ENCODE data around the gene TDRD15. TPM values are rescaled to one million over a fixed set of nuclear protein-coding genes. Genes with fewer than 3 reads are reported as not detected.

Gene TDRD15
- total and polyA plus RNA-seq, 2 of the 13 experiments (the other 11 are each of a cell fraction or from before 2014, with no cell fraction given): 0.12 to 0.29 TPM

DNA sequence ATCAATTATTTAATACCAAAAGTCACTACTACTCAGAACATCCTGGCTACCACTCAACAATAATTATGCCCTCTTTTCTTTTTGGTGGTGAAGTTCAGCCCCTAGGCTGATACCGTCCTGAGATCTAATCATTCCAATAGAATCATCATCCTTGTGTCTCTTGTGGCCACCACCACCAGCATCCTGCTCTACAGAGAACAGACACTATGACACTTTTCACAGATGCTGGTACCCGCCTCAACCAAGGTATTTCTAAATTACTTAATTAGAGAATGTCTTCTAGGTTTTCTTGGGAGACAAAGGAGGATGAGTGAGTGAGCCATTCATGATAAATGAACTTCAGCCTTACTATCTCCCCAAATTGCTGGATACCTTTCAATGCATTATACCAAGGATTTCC is 60.0 kb downstream of the TDRD15 start (continued):
- TF ChIP-seq SMAD3 (CRISPR knock-in tag; IDR thresholded peaks at IDR 0.05): no peak
- no peak for TF ChIP-seq POLR2AphosphoS5 (IDR thresholded peaks at IDR 0.05; ENCODE audit: low read depth, low read length)

DNA sequence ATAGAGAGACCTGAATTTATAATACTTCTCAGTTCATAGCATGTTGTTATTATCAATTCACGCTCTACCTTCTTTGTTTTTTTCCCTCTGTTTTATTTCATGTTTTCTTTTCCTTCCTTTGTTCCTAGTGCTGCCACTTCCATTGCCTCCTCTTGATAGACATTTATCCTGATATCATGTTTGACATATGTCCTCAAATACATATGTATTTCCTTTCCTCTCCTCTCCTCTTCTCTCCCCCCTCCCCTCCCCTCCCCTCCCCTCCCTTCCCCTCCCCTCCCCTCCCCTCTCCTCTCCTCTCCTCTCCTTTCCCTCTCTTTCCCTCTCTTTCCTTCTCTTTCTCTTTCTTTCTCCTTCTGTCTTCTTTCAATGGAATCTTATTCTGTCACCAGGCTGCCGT is 67.8 kb downstream of the TDRD15 start:
- Histone ChIP-seq H3K4me1 (ENCODE audit: insufficient read depth, low read length) (no peaks in the 10 kb centered on the region), H3K36me3 (replicated peaks in 1 of 2; ENCODE audit: control insufficient read depth in 1 of 2, insufficient read depth in 2 of 2, low read length in 2 of 2) (no peaks in the 10 kb centered on the region), H3K9ac (ENCODE audit: insufficient read depth, low read depth, low read length) (no peak overlapping the region), H3K9me3 (ENCODE audit: low read length) (no peaks in the 10 kb centered on the region), H3K79me2 (ENCODE audit: insufficient read depth, low read length) (no peaks in the 10 kb centered on the region), H3K4me2 (ENCODE audit: low read depth, low read length) (no peak overlapping the region), H3K27me3 (ENCODE audit: control insufficient read depth in 1 of 2, insufficient read depth in 2 of 2, low read length in 2 of 2) (peaks cover 0 to 1% of the 10 kb centered on the region in 2 experiments; a peak in 2 of 5 replicates), H2AFZ (ENCODE audit: low read length) (no peak overlapping the region), H3K27ac (ENCODE audit: extremely low read length, insufficient read depth, low read length) (no peak overlapping the region), H4K20me1 (ENCODE audit: insufficient read depth, low read length) (no peaks in the 10 kb centered on the region), H3K4me3 (replicated peaks in 1 of 3; ENCODE audit: insufficient read depth in 1 of 3, low read depth in 2 of 3, low read length in 3 of 3) (no peak overlapping the region)
- DNase-seq (ENCODE audit: low spot score) (no peak), FAIRE-seq (no peak), ATAC-seq (no peak)
- BruUV-seq (replicated peaks): no TSS peak
- in situ Hi-C loops (cut with HindIII; ENCODE audit: extremely low pct_ligation_motif_present, low pct_unique_long_range_greater_than_20kb): no loop called here
- intact Hi-C loops (cut with micrococcal nuclease; ENCODE audit: unreplicated experiment): no loop called here
- WGBS (ENCODE audit: low lambda C conversion rate): 84% methylated on average over 2 of the region's 2 CpGs
- POLR2A ChIA-PET: no interaction called here
- CTCF ChIA-PET (ENCODE audit: low intra/inter-chr PET ratio, low total read pairs): no interaction called here
- TF ChIP-seq HDAC6 (IDR thresholded peaks at IDR 0.05; ENCODE audit: low read depth, low read length) (no peak), ZNF607 (CRISPR knock-in tag; IDR thresholded peaks at IDR 0.05; ENCODE audit: borderline replicate concordance) (no peak), ZNF615 (CRISPR knock-in tag; IDR thresholded peaks at IDR 0.05; ENCODE audit: borderline replicate concordance) (no peak), KMT2A (CRISPR knock-in tag; IDR thresholded peaks at IDR 0.05) (no peak), KLF9 (CRISPR knock-in tag; IDR thresholded peaks at IDR 0.05; ENCODE audit: low read depth) (no peak), HNRNPK (IDR thresholded peaks at IDR 0.05; ENCODE audit: low read depth, low read length, poor library complexity, severe bottlenecking) (peak; percentile 78), ZFP37 (CRISPR knock-in tag; IDR thresholded peaks at IDR 0.05; ENCODE audit: borderline replicate concordance) (no peak), EEA1 (CRISPR knock-in tag; IDR thresholded peaks at IDR 0.05; ENCODE audit: borderline replicate concordance) (no peak), STAG1 (CRISPR knock-in tag; IDR thresholded peaks at IDR 0.05) (no peak), TAF1 (CRISPR knock-in tag; IDR thresholded peaks at IDR 0.05) (no peak), KLF13 (CRISPR knock-in tag; IDR thresholded peaks at IDR 0.05) (no peak), DZIP1 (CRISPR knock-in tag; IDR thresholded peaks at IDR 0.05) (no peak), EP300 (IDR thresholded peaks at IDR 0.05; ENCODE audit: low read depth in 2 of 2, low read length in 2 of 2) (no peak), EP300 (CRISPR knock-in tag; IDR thresholded peaks at IDR 0.05; ENCODE audit: borderline replicate concordance) (no peak), JDP2 (CRISPR knock-in tag; IDR thresholded peaks at IDR 0.05; ENCODE audit: borderline replicate concordance) (no peak), PCBP1 (IDR thresholded peaks at IDR 0.05; ENCODE audit: borderline replicate concordance, low read depth, low read length) (0 out of 2 replicates have a peak, but pooled peaks have one; percentile 75), ZBED4 (CRISPR knock-in tag; IDR thresholded peaks at IDR 0.05; ENCODE audit: borderline replicate concordance) (no peak), BORCS8-MEF2B (CRISPR knock-in tag; IDR thresholded peaks at IDR 0.05) (no peak)

Measured in HepG2 (cell line).